Activated T-helper 1 cell treated with anti-CD3 and anti-CD28 coated beads, Interleukin-2, amount 50 U/mL, for 16 hours (primary cell): ENCODE measurements around the gene OPN1LW.
A peak's percentile ranks its signal among the peaks of the same experiment; 100 is the strongest.
"Not testable (repeated sequence)": the region's sequence is repeated elsewhere in the genome, so short reads cannot be mapped to it uniquely, and the experiment has no call there.

Experiments
- DNase-seq, 2 donors: peaks; one replicate each; pipeline ENCODE4 v3.0.0-alpha.2; 2020; ENCODE audit warnings: low read depth in 1 of 2, low spot score in 1 of 2

OPN1LW gene

GRCh38 chrX:154132366-154132765 is 11.7 kb upstream of the OPN1LW start:
- DNase-seq, result no peak

GRCh38 chrX:154135458-154136229 is 8.4 kb upstream of the OPN1LW start:
- no peak for DNase-seq

GRCh38 chrX:154136627-154137161 is 7.3 kb upstream of the OPN1LW start:
- DNase-seq, result peak; percentile 37 to 52

GRCh38 chrX:154138857-154139256 is 5.2 kb upstream of the OPN1LW start:
- no peak for DNase-seq

- DNase-seq, result no peak
These were observed 3.8 kb upstream of the OPN1LW start for GRCh38 chrX:154140206-154140605.

GRCh38 chrX:154140742-154141141 is 3.3 kb upstream of the OPN1LW start:
- DNase-seq, result no peak

GRCh38 chrX:154142386-154142785 is 1.7 kb upstream of the OPN1LW start:
- no peak for DNase-seq

- DNase-seq, result no peak
These were observed 895 bp upstream of the OPN1LW start for GRCh38 chrX:154142950-154143745.

GRCh38 chrX:154151030-154151429 is 7.0 kb downstream of the OPN1LW start:
- not testable (repeated sequence) for DNase-seq

GRCh38 chrX:154156221-154156620 is 12.2 kb downstream of the OPN1LW start:
- not testable (repeated sequence) for DNase-seq

GRCh38 chrX:154157207-154157606 is 13.2 kb downstream of the OPN1LW start:
- not testable (repeated sequence) for DNase-seq

- DNase-seq, result not testable (repeated sequence)
These were observed 15.3 kb downstream of the OPN1LW start for GRCh38 chrX:154159345-154159744.

GRCh38 chrX:154164902-154165301 is 20.9 kb downstream of the OPN1LW start:
- DNase-seq, result not testable (repeated sequence)

- DNase-seq, result not testable (repeated sequence)
These were observed 24.3 kb downstream of the OPN1LW start for GRCh38 chrX:154168384-154168783.

GRCh38 chrX:154172535-154172943 is 28.5 kb downstream of the OPN1LW start:
- not testable (repeated sequence) for DNase-seq

GRCh38 chrX:154174356-154174755 is 30.3 kb downstream of the OPN1LW start:
- not testable (repeated sequence) for DNase-seq

GRCh38 chrX:154182296-154182695 is 38.3 kb downstream of the OPN1LW start, which contains the start of gene OPN1MW:
TSS of gene OPN1MW (plus strand) at chrX:154182596. CDS start at chrX:154182678, 82 bp downstream.
- not testable (repeated sequence) for DNase-seq

GRCh38 chrX:154183794-154184193 is 39.8 kb downstream of the OPN1LW start:
- not testable (repeated sequence) for DNase-seq

GRCh38 chrX:154192846-154193245 is 48.8 kb downstream of the OPN1LW start:
- DNase-seq, result not testable (repeated sequence)

- DNase-seq, result not testable (repeated sequence)
These were observed 50.3 kb downstream of the OPN1LW start for GRCh38 chrX:154194316-154194715.

GRCh38 chrX:154196466-154196865 is 52.4 kb downstream of the OPN1LW start:
- DNase-seq, result not testable (repeated sequence)
